COLO668 (cell line): Measurements from ENCODE around the gene RPUSD4.

Experiments used
- DNase-seq: peaks from one replicate; lab custom pipeline; 2025; ENCODE audit not compliant: unreplicated experiment; lab: John Stamatoyannopoulos, UW

The RPUSD4 gene

GRCh38 chr11:126158054-126158791, 53.2 kb downstream of the RPUSD4 start:
- no peak for DNase-seq

GRCh38 chr11:126157326-126158030, 54.0 kb downstream of the RPUSD4 start:
- DNase-seq = no peak

- no peak for DNase-seq
Observed at GRCh38 chr11:126156814-126157213, 54.6 kb downstream of the RPUSD4 start.

GRCh38 chr11:126155402-126156187, 55.9 kb downstream of the RPUSD4 start:
- no peak for DNase-seq

- no peak for DNase-seq
Observed at GRCh38 chr11:126154691-126155090, 56.8 kb downstream of the RPUSD4 start.

GRCh38 chr11:126153972-126154371, 57.5 kb downstream of the RPUSD4 start:
- peak; percentile 35 for DNase-seq

GRCh38 chr11:126153006-126153405, 58.4 kb downstream of the RPUSD4 start:
- DNase-seq = no peak

- no peak for DNase-seq
Observed at GRCh38 chr11:126152586-126152985, 58.9 kb downstream of the RPUSD4 start.

GRCh38 chr11:126152152-126152551, 59.3 kb downstream of the RPUSD4 start:
- DNase-seq = no peak
